ENCODE results near the gene FIBCD1. TPM values are rescaled to one million over a fixed set of nuclear protein-coding genes. Genes with fewer than 3 reads are reported as not detected.

FIBCD1 gene
- total RNA-seq, 1 experiment from 2014 or later: 11.0 TPM

DNA sequence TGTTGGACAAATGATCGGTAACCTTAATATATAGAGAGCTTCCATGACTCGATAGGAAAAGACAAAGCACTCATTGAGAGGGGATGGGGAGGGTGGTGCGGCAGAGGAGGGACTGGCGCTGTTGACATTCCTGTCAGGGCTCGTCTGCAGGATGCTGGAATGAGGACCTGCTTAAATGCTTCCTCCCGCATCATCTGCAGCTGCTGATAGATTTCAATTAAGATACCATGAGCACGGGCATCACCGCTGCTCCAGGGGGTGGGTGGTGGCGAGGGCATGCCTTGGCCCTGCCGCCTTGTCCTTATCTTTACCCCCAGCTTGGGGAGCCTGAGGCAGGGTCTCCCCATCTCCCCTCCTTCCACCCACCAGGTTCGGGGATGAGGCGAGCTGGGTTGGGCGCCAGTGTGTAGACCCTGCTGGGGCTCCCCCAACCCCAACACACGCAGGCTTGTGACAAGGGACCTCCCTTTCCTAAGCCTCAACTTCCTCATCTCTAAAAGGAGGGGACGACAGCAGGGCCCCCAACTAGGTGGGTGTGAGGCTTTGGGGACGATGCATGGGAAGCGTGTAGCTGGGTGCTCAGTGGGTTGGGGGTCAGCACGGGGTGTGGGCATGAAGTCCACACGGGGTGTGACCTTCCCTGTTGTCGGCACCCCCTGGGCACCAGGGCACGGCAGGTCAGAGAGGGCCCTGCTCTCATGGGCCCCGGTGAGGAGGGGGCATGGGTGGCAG is 30.7 kb downstream of the FIBCD1 start:
- DNase-seq (ENCODE audit: low read depth): no peak

DNA sequence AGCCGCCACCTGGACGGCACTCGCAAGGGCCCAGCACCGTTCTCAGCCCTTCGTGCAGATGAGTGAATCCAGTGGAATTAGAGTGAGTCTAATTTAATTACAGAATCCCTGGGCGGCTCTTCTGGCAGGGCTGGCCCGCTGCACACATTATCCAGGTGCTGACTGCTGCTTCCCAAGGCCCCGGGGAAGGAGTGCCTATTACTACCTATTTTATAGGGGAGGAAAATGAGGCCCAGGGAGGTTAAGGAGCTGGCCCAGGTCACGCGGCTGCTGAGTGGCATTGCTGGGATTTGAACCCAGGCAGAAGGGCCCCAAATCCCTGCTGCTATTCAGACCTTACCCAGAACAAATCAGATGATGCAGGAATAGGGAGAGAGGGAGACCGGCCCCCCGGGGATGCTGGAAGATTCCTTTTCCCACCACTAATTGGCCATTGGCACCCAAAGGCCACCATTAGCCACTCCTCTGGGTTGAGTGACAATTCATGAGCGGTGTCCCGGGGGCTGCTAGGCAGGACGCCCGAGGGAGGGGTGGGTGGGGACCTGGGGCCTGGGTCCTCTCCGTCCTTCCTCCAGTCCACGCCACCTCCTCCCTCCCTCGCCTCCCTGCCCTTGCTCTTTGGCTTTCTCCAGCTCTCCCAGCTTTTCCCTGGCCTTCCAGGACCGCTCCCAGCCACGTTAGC is 32.2 kb downstream of the FIBCD1 start:
- DNase-seq (ENCODE audit: low read depth): no peak

- no peak for DNase-seq (ENCODE audit: low read depth)
Measured at GRCh38 chr9:130905902-130906734, 32.9 kb downstream of the FIBCD1 start.

DNA sequence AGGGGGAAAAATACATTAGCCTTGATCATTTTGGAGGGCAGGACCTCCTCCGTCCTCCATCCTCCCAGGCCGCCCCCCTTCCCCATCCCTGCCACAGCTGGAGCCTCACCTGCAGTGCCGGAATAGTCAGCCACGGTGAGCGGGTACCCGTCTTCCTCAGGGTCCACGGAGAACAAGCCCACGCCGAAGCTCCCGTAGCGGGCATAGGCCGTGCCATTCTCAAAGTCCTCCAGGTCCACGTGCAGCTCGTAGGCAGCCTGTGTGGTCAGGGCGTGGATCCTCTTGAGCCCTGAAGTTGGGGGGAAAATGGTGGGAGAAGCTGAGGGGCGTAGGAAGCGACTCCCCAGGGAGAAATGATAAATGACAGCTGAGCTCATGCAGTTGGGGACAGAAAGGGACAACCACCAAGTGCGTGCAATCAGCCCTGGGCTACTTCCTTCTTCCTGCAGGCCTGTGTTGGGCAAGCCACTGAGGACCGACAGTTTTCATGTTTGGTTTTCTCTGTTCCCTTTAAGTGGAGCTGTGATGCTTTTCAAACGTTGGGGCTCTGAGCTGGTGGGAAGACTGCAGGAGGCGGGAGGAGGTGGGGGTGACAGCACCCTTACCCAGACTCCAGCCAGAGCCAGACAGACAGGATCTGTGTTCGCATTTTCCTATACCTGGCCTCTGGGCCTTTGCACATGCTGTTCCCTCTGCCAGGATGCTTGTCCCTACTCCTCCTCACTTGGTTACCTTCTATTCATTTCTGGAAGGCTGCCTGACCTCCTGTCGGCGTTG is 33.7 kb downstream of the FIBCD1 start:
- DNase-seq (ENCODE audit: low read depth): no peak

DNA sequence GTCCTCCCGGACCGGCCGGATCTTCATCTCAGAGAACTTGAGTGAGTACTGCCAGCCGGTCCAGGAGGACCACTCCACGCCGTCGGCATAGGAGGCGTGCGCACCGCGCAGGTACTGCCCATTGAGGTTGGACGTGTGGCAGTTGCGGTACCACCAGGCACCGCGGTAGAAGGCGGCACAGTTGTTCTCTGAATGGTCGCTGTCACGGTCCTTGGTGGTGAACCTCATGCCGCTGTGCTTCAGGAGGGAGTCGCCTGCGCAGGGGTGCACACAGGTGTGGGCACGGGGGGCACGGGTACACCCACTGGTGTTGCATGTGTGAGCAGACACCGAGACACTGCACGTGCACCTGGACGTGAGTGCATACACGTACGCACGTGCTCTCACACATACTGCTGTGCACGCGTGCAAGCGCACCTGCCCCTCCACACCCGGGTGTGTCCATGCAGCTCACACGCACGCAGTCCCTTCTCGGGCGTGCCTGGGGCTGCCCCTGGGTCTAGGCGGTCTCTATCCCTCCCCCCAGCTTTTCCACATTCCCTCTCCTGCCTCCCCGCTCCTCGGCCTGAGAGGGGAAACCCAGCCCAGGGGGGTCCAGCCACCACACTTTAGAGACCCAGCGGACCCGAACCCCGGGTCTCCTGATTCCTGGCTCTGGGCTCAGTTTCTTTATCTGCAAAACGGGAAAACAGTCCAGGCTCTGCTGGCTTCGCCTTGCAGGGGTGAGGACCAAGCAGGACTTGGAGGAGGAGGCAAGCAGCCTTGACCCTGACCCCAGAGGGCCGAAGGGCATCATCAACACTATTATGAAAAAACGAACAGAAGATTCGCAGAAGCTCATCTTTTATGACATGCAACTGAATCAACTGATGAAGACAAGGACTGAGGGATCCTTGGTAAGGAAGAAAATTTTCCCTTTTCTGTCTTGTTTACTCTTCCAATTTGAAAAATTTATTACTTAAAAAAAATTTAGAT is 34.7 kb downstream of the FIBCD1 start:
- no peak for DNase-seq (ENCODE audit: low read depth)

DNA sequence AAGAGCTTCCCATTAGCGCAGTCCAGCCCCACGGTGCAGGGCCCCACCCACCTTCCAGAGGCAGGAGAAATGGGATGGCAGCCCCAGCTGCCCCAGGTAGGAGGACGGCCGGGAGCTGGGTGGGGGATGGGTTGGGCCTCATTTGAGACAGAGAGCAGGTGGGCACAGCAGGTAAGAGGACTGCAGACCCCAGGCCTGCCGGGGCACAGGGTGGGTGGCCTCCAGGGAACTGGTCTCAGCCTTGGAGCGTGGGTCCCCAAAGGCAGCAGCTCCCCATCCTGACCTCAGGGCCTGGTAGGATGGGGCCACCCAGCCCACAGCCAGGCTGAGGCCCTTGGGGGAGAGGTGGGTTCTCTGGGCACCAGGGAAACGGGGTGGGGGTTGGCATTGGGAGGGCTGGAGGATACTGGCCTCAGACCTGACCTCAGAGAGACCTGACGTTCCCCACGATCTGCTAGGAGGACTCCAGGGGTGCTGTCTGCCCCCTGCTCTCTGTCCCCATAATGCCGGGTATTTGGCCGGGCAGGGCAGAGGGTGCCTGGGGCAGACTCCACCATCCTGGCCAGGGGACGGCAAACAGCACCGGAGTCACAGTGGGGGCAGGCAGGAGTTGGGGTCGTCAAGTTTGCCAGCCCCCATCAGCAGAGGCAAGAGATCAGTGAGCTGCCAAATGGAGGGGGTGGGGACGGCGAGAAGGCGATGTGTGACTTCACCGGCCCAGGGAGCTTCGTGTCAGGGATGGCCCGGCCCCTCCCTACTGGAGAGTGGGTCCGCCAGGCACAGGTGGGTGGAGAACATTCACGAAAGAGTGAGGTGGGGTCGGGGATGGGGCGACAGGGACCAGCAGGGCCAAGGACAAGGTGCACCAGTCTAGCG is 35.6 kb downstream of the FIBCD1 start:
- DNase-seq (ENCODE audit: low read depth): no peak

- DNase-seq (ENCODE audit: low read depth): no peak
Measured at GRCh38 chr9:130902204-130903185, 36.6 kb downstream of the FIBCD1 start.

DNA sequence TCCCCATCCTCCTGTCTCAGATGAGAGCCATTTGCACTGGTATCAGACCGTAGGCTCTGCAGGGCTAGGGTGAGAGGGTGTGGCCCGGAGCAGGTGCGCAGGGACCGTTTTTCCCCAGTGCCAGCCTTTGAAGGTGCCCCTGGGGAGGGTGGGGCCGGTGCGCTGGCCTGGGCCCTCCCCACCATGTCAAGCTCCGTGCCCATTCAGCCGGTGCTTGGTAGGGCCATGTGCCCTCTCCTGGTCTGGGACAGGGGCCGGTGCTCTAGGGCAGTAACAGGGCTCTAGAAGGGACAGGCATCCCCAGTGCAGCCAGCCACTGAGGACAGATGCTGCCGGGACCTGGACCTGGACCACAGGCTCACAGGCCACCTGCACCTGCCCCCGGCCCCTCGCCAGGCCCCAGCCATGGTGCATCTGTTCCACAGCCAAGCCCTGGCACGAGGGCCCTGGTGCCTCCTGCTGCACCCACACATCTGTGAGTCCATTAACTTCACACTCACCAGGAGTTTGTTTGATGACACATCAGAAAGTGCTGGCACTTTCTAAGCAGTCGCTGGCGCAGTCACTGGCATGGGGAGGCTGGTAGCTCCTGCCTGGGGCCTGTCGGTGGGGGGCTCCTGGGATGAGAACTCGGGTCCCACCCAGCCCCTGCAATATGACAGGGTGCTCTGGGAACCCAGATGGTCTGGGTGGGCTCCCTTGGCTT is 37.4 kb downstream of the FIBCD1 start:
- DNase-seq (ENCODE audit: low read depth): no peak

DNA sequence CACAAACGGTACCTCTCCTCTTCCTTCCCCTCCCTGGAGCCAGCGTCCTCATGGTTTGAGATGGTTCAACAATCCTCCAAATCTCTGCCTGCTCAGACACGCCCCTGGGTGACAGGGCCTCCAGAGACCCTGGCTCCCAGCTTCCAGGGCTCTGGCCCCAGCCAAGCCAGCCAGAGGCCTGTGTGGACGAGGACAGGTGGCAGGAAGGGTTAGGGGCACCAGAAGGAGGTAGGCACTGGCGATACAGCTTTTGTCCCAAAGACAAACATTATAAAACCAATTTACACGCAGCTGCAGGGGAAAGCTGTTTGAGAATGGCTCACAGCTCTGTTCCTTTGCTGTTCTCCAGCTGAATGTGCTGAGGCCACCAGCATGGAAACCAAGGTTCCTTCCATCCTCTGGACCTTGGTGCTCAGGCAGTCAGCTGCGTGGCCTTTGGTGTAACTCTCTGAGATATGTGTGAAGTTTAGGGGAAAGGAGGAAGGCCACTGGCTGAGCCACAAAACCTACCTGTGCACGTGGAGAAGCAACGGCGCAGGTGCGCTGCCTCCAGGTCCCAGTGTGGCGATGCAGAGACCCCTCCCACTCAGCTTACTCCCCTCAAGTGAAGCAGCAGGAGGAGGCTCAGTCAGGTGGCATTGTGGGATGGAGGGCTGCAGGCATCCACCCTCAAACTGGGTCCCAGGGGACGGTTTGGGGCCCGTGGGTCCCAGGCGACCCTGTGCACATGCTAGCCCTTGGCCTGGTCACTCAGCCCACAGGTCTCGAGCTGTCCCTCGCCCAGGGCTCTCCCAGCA is 38.1 kb downstream of the FIBCD1 start:
- DNase-seq (ENCODE audit: low read depth): no peak

DNA sequence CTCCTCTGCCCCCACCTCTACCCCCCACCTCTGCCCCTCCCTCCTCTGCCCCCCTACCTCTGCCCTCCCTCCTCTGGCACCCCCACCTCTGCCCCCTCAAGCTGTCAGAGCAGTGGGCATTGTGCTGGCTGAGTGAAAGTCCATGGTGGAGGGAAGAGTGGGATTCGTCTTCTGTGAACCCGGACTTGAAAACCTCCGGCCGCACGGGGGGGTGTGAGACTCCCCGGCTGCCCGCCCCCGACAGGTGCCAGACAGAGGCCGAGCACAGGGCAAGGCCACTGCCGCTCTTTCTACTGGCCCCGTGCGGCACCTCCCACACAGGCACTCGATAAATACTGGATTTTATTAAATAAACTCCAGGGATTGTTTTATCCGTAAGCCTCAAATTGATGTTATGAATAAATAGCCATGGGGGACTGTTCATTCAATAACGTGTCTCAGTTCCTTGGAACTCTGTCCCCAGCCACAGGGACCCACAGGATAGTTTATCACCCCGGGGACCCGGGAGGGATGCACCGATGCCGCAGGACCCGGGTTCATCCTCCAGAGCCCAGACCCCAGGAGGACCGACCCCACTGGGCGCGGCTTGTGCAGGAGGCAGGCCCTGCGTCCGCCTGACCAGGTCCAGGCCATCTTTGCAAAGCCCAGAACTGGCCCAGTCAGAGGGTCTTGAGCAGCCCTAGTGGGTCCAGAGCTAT is 39.8 kb downstream of the FIBCD1 start:
- no peak for DNase-seq (ENCODE audit: low read depth)

- DNase-seq (ENCODE audit: low read depth): no peak
Measured at GRCh38 chr9:130898552-130898852, 40.5 kb downstream of the FIBCD1 start.

DNA sequence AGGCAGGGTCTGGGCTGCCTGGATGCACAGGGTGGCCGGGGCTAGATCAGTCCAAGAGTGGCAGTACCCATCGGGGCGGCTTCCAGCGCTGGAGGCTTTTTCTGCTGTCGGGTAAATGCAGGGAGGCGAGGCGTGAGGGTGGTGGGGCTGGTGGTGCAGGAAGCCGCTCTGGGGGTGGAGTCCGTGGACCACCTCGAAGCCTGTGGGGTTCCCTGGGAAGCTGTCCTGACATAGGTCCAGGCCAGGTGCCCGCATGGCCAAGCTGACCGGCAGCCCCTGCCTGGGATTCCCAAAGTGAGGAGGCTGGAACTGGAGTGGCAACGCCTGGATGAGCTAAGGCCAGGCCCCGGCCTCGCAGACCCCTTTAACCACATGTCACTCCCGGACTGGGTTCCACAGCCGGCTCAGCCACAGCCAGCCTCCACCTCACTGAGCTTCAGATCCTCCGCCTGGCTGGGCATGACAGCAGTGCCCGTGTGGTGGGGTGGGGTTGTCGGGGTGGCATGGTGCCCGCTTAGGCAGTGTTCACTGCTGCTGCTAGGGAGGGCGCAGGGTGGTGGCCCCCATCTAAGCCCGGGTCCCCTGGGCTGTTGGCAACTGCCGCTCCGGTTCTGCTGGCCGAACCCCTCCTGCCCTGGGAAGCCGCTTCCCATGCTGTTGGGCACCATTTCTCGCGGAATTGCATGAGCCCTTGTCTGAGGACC is 41.0 kb downstream of the FIBCD1 start:
- DNase-seq (ENCODE audit: low read depth): peak; percentile 40

DNA sequence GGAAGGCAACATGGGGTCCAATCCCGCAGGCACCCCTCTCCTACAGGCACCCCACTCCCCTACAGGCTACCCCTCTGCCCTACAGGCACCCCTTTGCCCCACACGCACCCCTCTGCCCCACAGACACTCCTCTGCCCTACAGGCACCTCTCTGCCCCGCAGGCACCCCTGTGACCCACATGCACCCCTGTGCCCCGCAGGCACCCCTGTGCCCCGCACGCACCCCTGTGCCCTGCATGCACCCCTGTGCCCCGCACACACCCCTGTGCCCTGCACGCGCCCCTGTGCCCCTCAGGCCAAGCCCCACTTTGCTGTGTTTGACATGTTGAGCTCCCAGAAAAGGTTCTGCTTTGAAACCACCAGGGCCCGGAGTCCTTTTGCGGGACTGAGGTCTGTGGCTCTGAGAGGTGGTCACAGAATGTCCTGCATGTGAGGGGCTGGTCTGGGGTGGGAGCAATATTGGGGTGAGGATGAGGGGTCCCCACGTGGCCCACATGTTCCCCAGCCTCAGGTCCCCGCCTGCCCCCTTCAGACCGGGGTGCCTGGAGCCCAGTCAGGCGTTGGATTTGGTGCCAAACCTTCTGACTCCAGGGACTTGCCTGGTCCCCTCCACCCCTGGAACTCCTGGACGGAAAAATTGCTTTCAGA is 41.8 kb downstream of the FIBCD1 start:
- no peak for DNase-seq (ENCODE audit: low read depth)

- DNase-seq (ENCODE audit: low read depth): peak; percentile 47
Measured at GRCh38 chr9:130896233-130897014, 42.6 kb downstream of the FIBCD1 start, which contains the start of gene QRFP. QRFP (minus strand) TSS chr9:130896812; CDS start chr9:130893838, 2,974 bp downstream.
